Testis (tissue), 2 donors: ENCODE measurements around the gene TBX10.

ENCODE experiments used
- CTCF ChIP-seq, 3 experiments: fragments of 450-650 bp in 2 of 3; fragments of 200-600 bp in 1 of 3; sonication (generic) in 1 of 3; IDR thresholded peaks; one replicate each; pipeline ENCODE4 v1.5.1; 2016 to 2019; ENCODE audit warnings: antibody characterized with exemption in 3 of 3, mild to moderate bottlenecking in 2 of 3, moderate library complexity in 1 of 3
- POLR2A ChIP-seq: fragments of 450-650 bp; IDR thresholded peaks from one replicate; pipeline ENCODE4 v1.6.1; 2017; ENCODE audit warnings: antibody characterized with exemption, mild to moderate bottlenecking, moderate library complexity

DNA sequence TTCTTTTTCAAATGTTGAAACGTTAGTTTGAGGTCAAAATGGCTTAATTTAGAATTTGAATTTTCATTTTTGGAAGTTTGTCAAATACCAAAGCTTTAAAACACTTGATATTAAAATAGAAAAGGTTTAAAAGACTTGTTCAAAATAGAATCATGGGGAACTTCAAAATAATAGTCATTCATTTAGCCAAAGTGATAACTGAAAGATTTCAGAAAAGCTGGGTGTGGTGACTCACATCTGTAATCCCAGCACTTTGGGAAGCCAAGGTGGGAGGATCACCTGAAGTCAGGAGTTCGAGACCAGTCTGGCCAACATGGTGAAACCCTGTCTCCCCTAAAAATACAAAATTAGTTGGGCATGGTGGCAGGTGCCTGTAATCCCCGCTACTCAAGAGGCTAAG lies 45.1 kb downstream of the TBX10 start:
- no peak for TF ChIP-seq CTCF (IDR thresholded peaks at IDR 0.05)
- no peak for TF ChIP-seq POLR2A
